Renal cortical epithelial cell (primary cell): ENCODE measurements around the gene KIAA1755. TPM values are rescaled to one million over a fixed set of nuclear protein-coding genes. Genes with fewer than 3 reads are reported as not detected.

Experiments
- DNase-seq: peaks from one replicate; pipeline ENCODE4 v3.0.0-alpha.2; 2011; ENCODE audit warnings: low read depth
- total RNA-seq: library from RNA; depleted of rRNA; stranded (reverse); fragments of >200 nt; gene quantifications from 2 replicates; pipeline ENCODE4 v1.2.3, GENCODE V29; 2014

Gene KIAA1755
- total RNA-seq, 1 donor from 2014 or later: not detected

GRCh38 chr20:38181207-38181801 is 79.2 kb downstream of the KIAA1755 start:
- DNase-seq: peak; percentile 71

- DNase-seq: no peak
These were observed 79.8 kb downstream of the KIAA1755 start for GRCh38 chr20:38180781-38181180.

GRCh38 chr20:38179846-38180245 is 80.7 kb downstream of the KIAA1755 start:
- DNase-seq: no peak

GRCh38 chr20:38178581-38178980 is 82.0 kb downstream of the KIAA1755 start:
- DNase-seq: no peak

- no peak for DNase-seq
These were observed 82.5 kb downstream of the KIAA1755 start for GRCh38 chr20:38178065-38178491.

GRCh38 chr20:38177201-38177600 is 83.3 kb downstream of the KIAA1755 start:
- DNase-seq: no peak

GRCh38 chr20:38175304-38176180 is 85.0 kb downstream of the KIAA1755 start:
- DNase-seq: no peak

GRCh38 chr20:38173237-38174156 is 87.0 kb downstream of the KIAA1755 start:
- DNase-seq: peak; percentile 94

GRCh38 chr20:38172408-38172807 is 88.1 kb downstream of the KIAA1755 start:
- DNase-seq: no peak

GRCh38 chr20:38171675-38172043 is 88.9 kb downstream of the KIAA1755 start:
- no peak for DNase-seq

GRCh38 chr20:38170826-38171674 is 89.5 kb downstream of the KIAA1755 start:
- DNase-seq: no peak

- no peak for DNase-seq
These were observed 90.2 kb downstream of the KIAA1755 start for GRCh38 chr20:38170219-38170825.

GRCh38 chr20:38169636-38170193 is 90.8 kb downstream of the KIAA1755 start:
- DNase-seq: no peak

- no peak for DNase-seq
These were observed 91.5 kb downstream of the KIAA1755 start for GRCh38 chr20:38168791-38169589.

GRCh38 chr20:38167851-38168760 is 92.4 kb downstream of the KIAA1755 start:
- peak; percentile 95 for DNase-seq

- DNase-seq: no peak
These were observed 93.1 kb downstream of the KIAA1755 start for GRCh38 chr20:38167328-38167850.

- no peak for DNase-seq
These were observed 93.8 kb downstream of the KIAA1755 start for GRCh38 chr20:38166703-38167233.
